ENCODE data around the gene ASB12. TPM values are rescaled to one million over a fixed set of nuclear protein-coding genes. Genes with fewer than 3 reads are reported as not detected.

The ASB12 gene
- total RNA-seq, 3 donors from 2014 or later (not counting 1 experiment from before 2014, with no cell fraction given), result 0.39 to 0.58 TPM; not detected in 1

GRCh38 chrX:64182208-64182607 is 48.2 kb downstream of the ASB12 start:
- intact Hi-C loops (cut with micrococcal nuclease), result no loop called here
- no peaks in the 10 kb centered on the region for H3K36me3 Mint-ChIP-seq
- ATAC-seq, result no peak
- H3K27me3 ChIP-seq (ENCODE audit: control insufficient read depth, insufficient read depth, low read length), result no peaks in the 10 kb centered on the region
- TF ChIP-seq CTCF (IDR thresholded peaks at IDR 0.05), result no peak
- H3K27ac Mint-ChIP-seq, result no peak overlapping the region
- no peaks in the 10 kb centered on the region for H3K36me3 ChIP-seq (ENCODE audit: control insufficient read depth, insufficient read depth, low read length)
- WGBS (ENCODE audit: insufficient coverage), result 100% methylated on average over 1 of the region's 2 CpGs
- H3K4me3 ChIP-seq (ENCODE audit: low read length), result no peak overlapping the region
- no peaks in the 10 kb centered on the region for H3K4me1 Mint-ChIP-seq
- no peak overlapping the region for H3K27ac ChIP-seq (ENCODE audit: low read length)
- no peaks in the 10 kb centered on the region for H3K4me1 ChIP-seq (ENCODE audit: control insufficient read depth, insufficient read depth, low read length)
- H3K9me3 Mint-ChIP-seq, result no peaks in the 10 kb centered on the region
- no peaks in the 10 kb centered on the region for H3K27me3 Mint-ChIP-seq (ENCODE audit: low read depth in 2 of 2)
- H3K9me3 ChIP-seq (ENCODE audit: control insufficient read depth, insufficient read depth, low read length), result no peaks in the 10 kb centered on the region
- no peak overlapping the region for H3K4me3 Mint-ChIP-seq
- no peak for DNase-seq

- no peak overlapping the region for H3K4me3 ChIP-seq (ENCODE audit: low read length)
- no peak for ATAC-seq
- Mint-ChIP-seq H3K36me3 (no peaks in the 10 kb centered on the region), H3K4me3 (no peak overlapping the region), H3K27me3 (ENCODE audit: low read depth in 2 of 2) (no peaks in the 10 kb centered on the region), H3K9me3 (no peaks in the 10 kb centered on the region), H3K4me1 (no peaks in the 10 kb centered on the region), H3K27ac (no peak overlapping the region)
- TF ChIP-seq CTCF (IDR thresholded peaks at IDR 0.05), result no peak
- no peak for DNase-seq
- intact Hi-C loops (cut with micrococcal nuclease), result no loop called here
- no peaks in the 10 kb centered on the region for H3K4me1 ChIP-seq (ENCODE audit: control insufficient read depth, insufficient read depth, low read length)
- no peak overlapping the region for H3K27ac ChIP-seq (ENCODE audit: low read length)
- no peaks in the 10 kb centered on the region for H3K27me3 ChIP-seq (ENCODE audit: control insufficient read depth, insufficient read depth, low read length)
- no peaks in the 10 kb centered on the region for H3K9me3 ChIP-seq (ENCODE audit: control insufficient read depth, insufficient read depth, low read length)
- no peaks in the 10 kb centered on the region for H3K36me3 ChIP-seq (ENCODE audit: control insufficient read depth, insufficient read depth, low read length)
These were observed 53.5 kb downstream of the ASB12 start for GRCh38 chrX:64176876-64177275.

Other genes with a start within 250 kb of the ASB12 start
- gene AMER1, start 24.9 kb downstream of the ASB12 start, total RNA-seq, result 1 to 10 TPM; 3.4 to 5.1 (median 4.2) TPM
- gene MTMR8, start 164.8 kb upstream of the ASB12 start, total RNA-seq, result 1 to 10 TPM; 5.7 to 9.3 (median 7.9) TPM

Data from natural killer cell (primary cell).